ENCODE measurements around the gene OR2T11.

- TF ChIP-seq BCL3 (IDR thresholded peaks at IDR 0.05): no peak
- no peak for TF ChIP-seq CEBPB (IDR thresholded peaks at IDR 0.05)
- TF ChIP-seq ZNF302 (CRISPR knock-in tag; IDR thresholded peaks at IDR 0.05): no peak
- TF ChIP-seq CTCF (IDR thresholded peaks at IDR 0.05): no peak
- TF ChIP-seq REST (IDR thresholded peaks at IDR 0.05): no peak
- TF ChIP-seq NR3C1 (IDR thresholded peaks at IDR 0.05): no peak
- TF ChIP-seq ESRRA (IDR thresholded peaks at IDR 0.05; ENCODE audit: borderline replicate concordance, low read length): no peak
- TF ChIP-seq EP300 (IDR thresholded peaks at IDR 0.05): no peak
- no peak for TF ChIP-seq POLR2A (IDR thresholded peaks at IDR 0.05; ENCODE audit: low read length)
- TF ChIP-seq HMGXB4 (CRISPR knock-in tag; IDR thresholded peaks at IDR 0.05; ENCODE audit: borderline replicate concordance): no peak
- no peak for TF ChIP-seq PBX3 (IDR thresholded peaks at IDR 0.05)
Observed at GRCh38 chr1:248585266-248585665, 49.6 kb downstream of the OR2T11 start.

All from A549 (cell line).